Mucosa of descending colon (tissue), 3 donors: ENCODE data around the gene LGR6. TPM values are rescaled to one million over a fixed set of nuclear protein-coding genes. Genes with fewer than 3 reads are reported as not detected.
"Not testable (repeated sequence)": the region's sequence is repeated elsewhere in the genome, so short reads cannot be mapped to it uniquely, and the experiment has no call there.

ENCODE experiments used
- ATAC-seq: fragments of 200-7000 bp; cut with Tn5 transposase; one replicate; pipeline ENCODE4 v1.9.1; 2020; ENCODE audit warnings: mild to moderate bottlenecking, moderate library complexity
- DNase-seq, 3 donors: peaks; one replicate each; pipeline ENCODE4 v3.0.0-alpha.2; 2020
- H3K36me3 ChIP-seq: fragments of 200-600 bp; one replicate; pipeline ENCODE4 v1.8.0; 2021; ENCODE audit warnings: low read depth, mild to moderate bottlenecking
- H3K4me1 ChIP-seq: fragments of 200-600 bp; one replicate; pipeline ENCODE4 v1.8.0; 2021; ENCODE audit warnings: low read depth, mild to moderate bottlenecking
- H3K4me3 ChIP-seq: fragments of 200-600 bp; one replicate; pipeline ENCODE4 v1.8.0; 2021; ENCODE audit warnings: mild to moderate bottlenecking
- H3K9me3 ChIP-seq: fragments of 200-600 bp; one replicate; pipeline ENCODE4 v1.8.0; 2021; ENCODE audit warnings: mild to moderate bottlenecking
- CTCF ChIP-seq: fragments of 200-600 bp; IDR thresholded peaks from one replicate; pipeline ENCODE4 v1.8.0; 2022; ENCODE audit warnings: antibody characterized with exemption, mild to moderate bottlenecking
- intact Hi-C, 2 donors: fragments of 100-400 bp; cut with DNase I in 1 of 2; cut with micrococcal nuclease in 1 of 2; formaldehyde crosslinking; loops; one replicate each; pipeline versions ENCODE4 v1.11.0 to v1.11.1; 2022; cut with DNase I, micrococcal nuclease
- total RNA-seq, 3 donors: library from RNA; stranded (reverse); fragmentation: NEBNext Ultra II Directional in 2 of 3; extraction: Animal tissue kit (Norgen Biotek cat#: 25700) in 2 of 3; gene quantifications; one replicate each; pipeline versions ENCODE4 v1.2.1 to v1.2.4, GENCODE V29; 2021 to 2023
- donor health status: DM: no; HTN: no; CAD: no; lungs with moderate emphysema.
- donor health status: DM: no; HTN: no; CAD: no.
- donor health status: DM: no; HTN: yes; CAD: no.

Gene LGR6
- total RNA-seq, 3 donors from 2014 or later = 0.66 to 4.2 (median 1.3) TPM

- no peak for TF ChIP-seq CTCF
- DNase-seq (no peak), ATAC-seq (no peak)
- Histone ChIP-seq H3K4me1 (no peaks in the 10 kb centered on the region), H3K4me3 (no peak overlapping the region), H3K9me3 (no peaks in the 10 kb centered on the region), H3K36me3 (no peaks in the 10 kb centered on the region)
- intact Hi-C loops = no loop called here
Measured at GRCh38 chr1:202172015-202172355, 21.6 kb upstream of the LGR6 start.

- no peak for TF ChIP-seq CTCF
- H3K9me3 ChIP-seq = no peaks in the 10 kb centered on the region
- no peaks in the 10 kb centered on the region for H3K36me3 ChIP-seq
- DNase-seq (no peak), ATAC-seq (no peak)
- intact Hi-C loops = no loop called here
- no peak overlapping the region for H3K4me3 ChIP-seq
- no peaks in the 10 kb centered on the region for H3K4me1 ChIP-seq
Measured at GRCh38 chr1:202173993-202174392, 19.6 kb upstream of the LGR6 start.

- Histone ChIP-seq H3K4me1 (no peaks in the 10 kb centered on the region), H3K36me3 (no peaks in the 10 kb centered on the region), H3K9me3 (no peaks in the 10 kb centered on the region), H3K4me3 (no peak overlapping the region)
- ATAC-seq (no peak), DNase-seq (no peak)
- TF ChIP-seq CTCF = no peak
- intact Hi-C loops = no loop called here
Measured at GRCh38 chr1:202176949-202177927, 16.4 kb upstream of the LGR6 start.

GRCh38 chr1:202179828-202180750, 13.5 kb upstream of the LGR6 start:
- intact Hi-C loops = loop anchor here in 1 of 2 donors (10.0 kb wide), 2 partner anchors 135 to 535 kb away; partner anchors contain the start of gene SYT2
- H3K4me1 ChIP-seq = no peaks in the 10 kb centered on the region
- H3K9me3 ChIP-seq = no peaks in the 10 kb centered on the region
- no peak for TF ChIP-seq CTCF
- no peak overlapping the region for H3K4me3 ChIP-seq
- DNase-seq (no peak), ATAC-seq (no peak)
- H3K36me3 ChIP-seq = no peaks in the 10 kb centered on the region

GRCh38 chr1:202180751-202181139, 12.9 kb upstream of the LGR6 start:
- not testable (repeated sequence) for H3K4me3 ChIP-seq, H3K4me1 ChIP-seq, DNase-seq, H3K9me3 ChIP-seq, ATAC-seq, H3K36me3 ChIP-seq
- intact Hi-C loops = loop anchor here in 1 of 2 donors (10.0 kb wide), 2 partner anchors 134 to 534 kb away; partner anchors contain the start of gene SYT2
